Amygdala (tissue), 56 donors: Measurements from ENCODE around the gene PPP1R8.
"Not testable (repeated sequence)": the region's sequence is repeated elsewhere in the genome, so short reads cannot be mapped to it uniquely, and the experiment has no call there.

Experiments used
- DNase-seq, 56 donors: peaks; one replicate each; lab custom pipeline; 2025; lab: John Stamatoyannopoulos, UW

PPP1R8 gene

GRCh38 chr1:27868932-27869718 is 38.5 kb downstream of the PPP1R8 start:
- DNase-seq, result peak in 1 of 56 donors; percentile 22

DNA sequence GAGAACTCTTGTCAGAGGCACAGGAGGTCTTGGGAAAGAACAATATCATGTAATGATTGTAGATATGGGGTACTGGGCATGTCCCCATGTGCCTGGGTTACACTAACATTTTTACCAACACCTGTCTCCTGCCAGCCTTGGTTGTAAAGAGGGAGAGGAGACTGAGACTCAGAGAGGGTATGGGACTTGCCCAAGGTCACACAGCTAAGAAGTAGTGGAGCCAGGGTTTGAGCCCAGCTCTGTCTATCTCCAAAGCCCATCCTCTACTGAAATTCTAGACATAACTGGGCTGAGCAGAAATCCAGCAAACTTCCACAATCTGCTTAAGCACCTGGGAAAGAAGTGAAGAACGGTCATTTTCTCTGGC is 39.1 kb downstream of the PPP1R8 start:
- no peak for DNase-seq

GRCh38 chr1:27871076-27871475 is 40.5 kb downstream of the PPP1R8 start:
- DNase-seq, result not testable (repeated sequence)

- DNase-seq, result peak in 45 of 56 donors; percentile 21 to 83 (median 52)
These were observed 41.6 kb downstream of the PPP1R8 start, which contains the start of gene THEMIS2 for GRCh38 chr1:27872059-27872801. Gene THEMIS2, plus strand, starts transcription at chr1:27872544. Its CDS starts 28 bp downstream, at chr1:27872572.

GRCh38 chr1:27872802-27873551 is 42.4 kb downstream of the PPP1R8 start:
- DNase-seq, result peak in 6 of 56 donors; percentile 14 to 45 (median 30)

DNA sequence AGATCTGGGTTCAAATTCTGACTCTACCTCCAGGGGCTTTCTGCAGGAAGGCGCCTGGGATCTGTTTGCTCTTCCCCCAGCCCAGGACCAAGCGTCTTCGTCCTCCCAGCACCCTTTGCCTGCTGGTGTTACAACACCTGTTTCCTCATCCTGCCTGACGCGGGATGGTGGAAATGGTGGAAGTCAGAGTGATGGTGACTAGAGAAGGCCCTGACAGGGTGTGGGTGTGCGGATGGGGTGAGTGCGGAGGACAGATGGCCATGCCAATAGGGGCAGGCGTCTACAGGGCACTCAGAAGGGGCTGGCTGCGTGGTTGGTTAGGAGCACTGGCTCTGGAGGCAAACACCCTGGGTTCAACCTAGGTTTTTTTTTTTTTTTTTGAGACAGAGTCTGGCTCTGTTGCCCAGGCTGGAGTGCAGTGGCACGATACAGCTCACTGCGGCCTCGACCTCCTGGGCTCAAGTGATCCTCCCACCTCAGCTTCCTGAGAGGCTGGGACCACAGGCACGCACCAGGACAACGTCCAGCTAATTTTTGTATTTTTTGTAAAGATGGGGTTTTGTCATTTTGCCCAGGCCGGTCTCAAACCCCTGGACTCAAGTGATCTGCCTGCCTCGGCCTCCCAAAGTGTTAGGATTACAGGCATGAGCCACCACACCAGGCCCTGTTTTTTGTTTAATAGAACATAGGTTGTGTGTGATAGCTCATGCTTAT is 43.2 kb downstream of the PPP1R8 start:
- no peak for DNase-seq

GRCh38 chr1:27876341-27877114 is 45.9 kb downstream of the PPP1R8 start:
- no peak for DNase-seq

DNA sequence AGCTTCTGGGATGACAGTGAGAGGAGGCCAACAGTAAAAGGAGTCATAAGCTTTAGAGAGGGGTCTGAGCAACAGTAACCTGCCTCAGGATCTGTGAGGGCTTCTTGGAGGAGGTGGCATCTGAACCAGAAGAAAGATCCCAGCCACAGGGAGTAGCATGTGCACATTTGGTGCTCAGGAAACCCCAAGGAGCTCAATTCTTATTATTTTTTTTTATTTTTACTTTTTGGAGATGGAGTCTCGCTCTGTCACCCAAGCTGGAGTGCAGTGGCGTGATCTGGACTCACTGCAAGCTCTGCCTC is 46.5 kb downstream of the PPP1R8 start:
- DNase-seq, result no peak

- no peak for DNase-seq
These were observed 47.5 kb downstream of the PPP1R8 start for GRCh38 chr1:27878039-27878438.

- no peak for DNase-seq
These were observed 48.3 kb downstream of the PPP1R8 start for GRCh38 chr1:27878787-27879335.

DNA sequence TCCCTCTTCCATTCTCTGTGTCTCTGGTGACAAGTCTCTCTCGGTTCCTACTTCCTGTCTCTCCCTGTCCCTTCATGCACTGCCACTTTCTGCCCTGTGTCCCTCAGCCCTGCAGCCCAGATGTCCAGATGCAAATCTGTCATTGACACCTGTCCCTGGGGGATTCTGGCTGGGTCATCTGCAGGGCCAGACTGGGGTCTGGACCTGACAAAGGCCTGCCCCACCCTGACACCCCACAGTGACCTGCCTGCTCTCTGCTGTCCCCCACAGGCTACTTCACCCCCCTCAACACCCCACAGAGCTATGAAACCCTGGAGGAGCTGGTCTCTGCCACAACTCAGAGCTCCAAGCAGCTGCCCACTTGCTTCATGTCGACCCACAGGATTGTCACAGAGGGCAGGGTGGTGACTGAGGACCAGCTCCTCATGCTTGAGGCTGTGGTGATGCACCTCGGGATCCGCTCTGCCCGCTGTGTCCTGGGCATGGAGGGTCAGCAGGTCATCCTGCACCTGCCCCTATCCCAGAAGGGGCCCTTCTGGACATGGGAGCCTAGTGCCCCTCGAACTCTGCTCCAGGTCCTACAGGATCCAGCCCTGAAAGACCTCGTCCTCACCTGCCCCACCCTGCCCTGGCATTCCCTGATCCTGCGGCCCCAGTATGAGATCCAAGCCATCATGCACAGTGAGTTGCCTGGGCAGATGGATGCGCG is 48.9 kb downstream of the PPP1R8 start:
- DNase-seq, result no peak

DNA sequence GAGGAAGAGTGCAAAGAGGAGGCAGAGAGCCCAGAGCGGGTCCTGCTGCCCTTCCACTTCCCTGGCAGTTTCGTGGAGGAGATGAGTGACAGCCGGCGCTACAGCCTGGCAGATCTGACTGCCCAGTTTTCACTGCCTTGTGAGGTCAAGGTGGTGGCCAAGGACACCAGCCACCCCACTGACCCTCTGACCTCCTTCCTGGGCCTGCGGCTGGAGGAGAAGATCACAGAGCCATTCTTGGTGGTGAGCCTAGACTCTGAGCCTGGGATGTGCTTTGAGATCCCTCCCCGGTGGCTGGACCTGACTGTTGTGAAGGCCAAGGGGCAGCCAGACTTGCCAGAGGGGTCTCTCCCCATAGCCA is 51.9 kb downstream of the PPP1R8 start:
- DNase-seq, result no peak

- no peak for DNase-seq
These were observed 53.0 kb downstream of the PPP1R8 start for GRCh38 chr1:27883536-27883935.

DNA sequence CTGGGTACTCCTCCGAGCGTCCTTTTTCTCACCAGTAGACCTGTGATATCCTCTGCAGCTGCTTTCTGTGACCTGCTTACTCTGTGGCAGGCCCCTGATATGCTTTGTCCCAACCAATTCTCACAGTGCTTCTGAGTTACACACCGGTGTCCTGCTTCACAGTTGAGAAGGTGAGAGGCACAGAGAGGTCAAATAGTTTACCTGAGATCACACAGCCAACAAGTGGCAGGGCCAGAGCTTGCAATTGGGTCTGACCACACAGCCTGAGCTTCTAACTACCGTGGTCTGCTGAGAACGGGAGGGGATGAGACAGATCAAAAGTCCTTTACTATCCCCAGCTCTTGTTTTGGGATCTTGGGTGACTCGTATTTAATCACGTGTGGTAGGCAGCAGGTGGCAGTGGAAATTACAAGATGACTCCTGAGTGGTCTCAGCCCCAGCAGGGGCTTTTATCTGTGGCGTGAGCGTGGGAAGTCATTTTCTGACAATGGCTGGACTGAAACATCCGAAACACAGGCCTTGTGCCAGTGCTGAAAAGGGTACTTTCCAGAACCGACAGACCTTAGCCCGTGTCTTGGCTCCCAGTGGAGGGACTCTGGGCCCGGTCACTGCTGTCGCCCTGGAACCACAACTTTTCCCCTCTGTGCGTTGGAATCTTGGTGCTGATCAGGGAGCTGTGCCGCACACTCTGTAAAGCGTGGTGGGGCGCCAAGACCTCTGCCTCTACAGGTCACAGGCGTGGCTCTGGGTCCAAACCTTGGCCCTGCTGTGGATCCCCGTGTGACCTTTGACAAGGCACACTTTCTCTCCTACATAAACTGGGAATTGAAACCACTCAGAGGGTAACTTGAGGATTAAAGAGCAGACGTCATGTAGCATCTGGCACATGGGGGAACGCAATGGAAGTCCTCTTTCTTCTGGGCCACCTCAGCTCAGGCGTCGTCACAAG is 53.7 kb downstream of the PPP1R8 start:
- no peak for DNase-seq

- peak in 1 of 56 donors; percentile 7 for DNase-seq
These were observed 54.5 kb downstream of the PPP1R8 start for GRCh38 chr1:27885114-27885528.

DNA sequence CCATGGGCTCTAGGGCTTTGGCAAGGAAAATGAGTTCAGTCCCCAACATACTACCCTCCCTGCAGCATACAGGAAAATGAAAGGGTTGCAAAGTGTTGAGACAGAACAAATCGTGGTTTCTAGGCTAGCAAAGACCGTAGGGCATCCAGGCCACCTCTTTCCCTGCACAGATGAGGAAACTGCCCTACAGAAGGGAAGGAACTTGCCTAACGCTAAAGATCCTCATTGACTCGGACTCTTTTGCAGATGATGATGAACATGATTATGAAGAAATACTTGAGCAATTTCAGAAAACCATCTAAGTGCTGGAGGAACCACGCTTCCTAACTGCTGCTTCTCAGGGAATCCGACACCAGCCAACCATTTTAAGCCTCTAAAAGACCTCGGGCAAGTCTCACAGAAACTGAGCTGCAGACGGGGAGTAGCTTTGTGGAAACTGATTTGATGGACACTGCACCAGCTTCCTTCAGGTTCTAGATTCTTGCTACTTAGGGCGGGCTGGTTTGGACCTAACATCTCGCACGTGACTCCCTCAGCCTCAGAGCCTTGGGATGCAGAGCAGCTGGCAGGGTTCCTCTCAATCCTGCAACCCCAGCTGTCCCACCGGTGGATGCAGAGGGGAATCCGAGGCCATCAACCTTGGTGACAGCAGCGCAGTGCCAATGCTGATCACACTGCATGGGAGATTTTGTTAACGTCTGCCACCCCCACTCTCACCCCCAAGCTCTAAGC is 55.2 kb downstream of the PPP1R8 start:
- DNase-seq, result no peak

- no peak for DNase-seq
These were observed 55.7 kb downstream of the PPP1R8 start for GRCh38 chr1:27886353-27886679.
